HG02870 (cell line): ENCODE measurements around the gene EIF3F.

Experiments used
- ATAC-seq: cut with Tn5 transposase; IDR thresholded peaks from one replicate; pipeline ENCODE4 v1.9.1; 2021; ENCODE audit warnings: mild to moderate bottlenecking, moderate library complexity; ENCODE audit not compliant: unreplicated experiment

Gene EIF3F

GRCh38 chr11:8036002-8036802 lies 49.1 kb downstream of the EIF3F start:
- no peak for ATAC-seq

- ATAC-seq, result no peak
Observed at GRCh38 chr11:8036986-8037385, 49.8 kb downstream of the EIF3F start.

GRCh38 chr11:8038393-8038792 lies 51.3 kb downstream of the EIF3F start:
- ATAC-seq, result no peak

GRCh38 chr11:8038811-8039529 lies 51.8 kb downstream of the EIF3F start:
- ATAC-seq, result no peak

- no peak for ATAC-seq
Observed at GRCh38 chr11:8039530-8040260, 52.6 kb downstream of the EIF3F start.

- ATAC-seq, result no peak
Observed at GRCh38 chr11:8040261-8040920, 53.3 kb downstream of the EIF3F start.

GRCh38 chr11:8040921-8041285 lies 53.8 kb downstream of the EIF3F start:
- no peak for ATAC-seq

GRCh38 chr11:8041576-8041975 lies 54.4 kb downstream of the EIF3F start:
- ATAC-seq, result no peak

- no peak for ATAC-seq
Observed at GRCh38 chr11:8043756-8044155, 56.6 kb downstream of the EIF3F start.

- ATAC-seq, result no peak
Observed at GRCh38 chr11:8045839-8046238, 58.7 kb downstream of the EIF3F start.

- ATAC-seq, result no peak
Observed at GRCh38 chr11:8047382-8047781, 60.2 kb downstream of the EIF3F start.

GRCh38 chr11:8049084-8049483 lies 61.9 kb downstream of the EIF3F start:
- no peak for ATAC-seq
